Head of caudate nucleus (tissue), 42 donors: ENCODE measurements around the gene RIPOR2.

Experiments
- DNase-seq, 42 donors: peaks; one replicate each; pipeline versions ENCODE4 v3.0.0 to v3.0.0-alpha.2; 2020 to 2021; ENCODE audit warnings: mixed read lengths in 7 of 42
- intact Hi-C: fragments of 100-400 bp; cut with DNase I; formaldehyde crosslinking; loops from one replicate; pipeline ENCODE4 v1.15.0; 2022

Gene RIPOR2

GRCh38 chr6:24910961-24911725, 24.6 kb downstream of the RIPOR2 start:
- DNase-seq, result peak in 40 of 42 donors; percentile 50 to 91 (median 73)
- intact Hi-C loops, result no loop called here

GRCh38 chr6:24910331-24910960, 25.3 kb downstream of the RIPOR2 start:
- intact Hi-C loops, result no loop called here
- DNase-seq, result peak in 41 of 42 donors; percentile 31 to 81 (median 64)

DNA sequence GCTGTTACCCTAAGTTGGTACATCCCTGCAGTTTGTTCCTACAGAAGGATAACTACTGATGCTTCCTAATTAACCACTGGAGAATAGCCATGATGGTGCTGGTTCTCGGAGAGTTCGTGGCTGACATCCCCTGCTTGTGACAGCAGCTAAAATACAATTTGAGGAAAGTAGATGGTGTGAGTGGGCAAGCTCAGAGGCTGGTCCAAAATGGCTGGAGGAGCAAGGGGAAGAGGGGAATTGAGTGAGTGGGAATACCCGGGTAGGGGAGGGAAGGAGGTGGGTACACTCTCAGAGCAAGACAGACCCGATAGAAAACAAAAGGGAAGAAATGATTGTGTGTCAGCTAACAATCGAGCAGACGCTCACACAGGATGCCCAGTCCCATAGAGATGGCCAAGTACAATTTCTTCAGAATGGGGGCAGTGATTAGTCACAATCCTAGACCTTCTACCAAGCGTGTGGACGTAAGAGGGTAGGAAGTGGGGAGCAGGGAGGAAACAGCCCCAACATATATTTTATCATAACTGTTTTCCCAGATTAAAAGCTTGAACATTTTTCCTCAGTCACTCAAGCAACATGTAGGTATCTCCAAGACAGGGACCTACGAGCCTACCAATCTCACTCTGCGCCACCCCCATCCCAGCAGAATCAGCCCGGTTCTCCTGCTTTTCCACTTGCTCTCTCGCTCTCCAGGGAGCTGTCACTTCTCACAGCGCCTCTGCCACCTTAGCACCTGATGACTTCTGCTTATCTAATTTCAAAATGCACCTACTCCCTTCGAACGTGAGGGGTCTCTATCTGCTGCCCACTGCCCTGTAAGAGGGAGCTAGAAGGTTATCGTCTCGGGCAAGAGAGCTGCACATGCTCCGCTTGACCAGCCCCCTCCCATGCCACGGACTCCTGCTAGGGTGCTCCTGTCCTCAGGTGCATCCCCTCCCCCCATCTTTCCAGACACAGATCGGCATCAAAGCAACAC, 26.2 kb downstream of the RIPOR2 start:
- intact Hi-C loops, result no loop called here
- peak; percentile 26 to 88 (median 64) for DNase-seq

GRCh38 chr6:24908650-24909035, 27.1 kb downstream of the RIPOR2 start:
- intact Hi-C loops, result no loop called here
- DNase-seq, result no peak

DNA sequence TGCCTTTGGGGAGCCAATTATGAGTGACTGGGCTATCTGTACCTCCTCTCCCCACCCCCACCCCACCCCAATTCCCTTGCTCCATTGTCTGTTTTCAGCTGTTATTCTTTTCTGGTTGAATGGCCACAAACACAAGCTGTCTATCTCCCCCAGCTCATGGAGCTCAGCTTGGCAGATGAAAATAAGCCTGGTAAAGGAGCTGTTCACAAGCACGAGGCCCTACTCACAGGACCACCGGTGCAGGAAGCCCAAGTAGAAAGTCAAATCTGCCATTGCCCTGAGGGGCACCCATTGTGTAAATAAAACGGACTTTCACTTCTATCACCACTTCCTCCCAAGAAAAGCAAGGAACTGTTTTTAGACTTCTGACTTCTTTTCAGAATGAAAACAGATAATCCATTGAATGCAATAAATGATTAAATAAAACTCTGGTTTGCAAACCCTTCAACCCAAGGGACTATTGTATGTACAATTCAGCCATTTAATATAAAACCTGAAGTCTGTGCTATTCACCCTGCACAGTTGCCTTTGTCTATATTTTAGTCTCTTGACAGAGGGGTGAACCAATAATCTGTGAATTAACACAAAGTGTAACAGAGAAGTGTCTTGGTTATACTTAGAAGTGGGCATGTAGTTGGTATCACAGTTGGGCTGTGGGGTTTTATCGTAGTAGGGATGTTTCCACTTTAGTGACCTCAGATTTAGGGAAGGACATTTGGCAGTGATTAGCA, 27.7 kb downstream of the RIPOR2 start:
- no peak for DNase-seq
- intact Hi-C loops, result no loop called here

- intact Hi-C loops, result no loop called here
- no peak for DNase-seq
These were observed 29.4 kb downstream of the RIPOR2 start for GRCh38 chr6:24906314-24906713.

GRCh38 chr6:24905483-24905882, 30.3 kb downstream of the RIPOR2 start:
- intact Hi-C loops, result no loop called here
- no peak for DNase-seq

- intact Hi-C loops, result no loop called here
- no peak for DNase-seq
These were observed 32.1 kb downstream of the RIPOR2 start for GRCh38 chr6:24903681-24904080.

DNA sequence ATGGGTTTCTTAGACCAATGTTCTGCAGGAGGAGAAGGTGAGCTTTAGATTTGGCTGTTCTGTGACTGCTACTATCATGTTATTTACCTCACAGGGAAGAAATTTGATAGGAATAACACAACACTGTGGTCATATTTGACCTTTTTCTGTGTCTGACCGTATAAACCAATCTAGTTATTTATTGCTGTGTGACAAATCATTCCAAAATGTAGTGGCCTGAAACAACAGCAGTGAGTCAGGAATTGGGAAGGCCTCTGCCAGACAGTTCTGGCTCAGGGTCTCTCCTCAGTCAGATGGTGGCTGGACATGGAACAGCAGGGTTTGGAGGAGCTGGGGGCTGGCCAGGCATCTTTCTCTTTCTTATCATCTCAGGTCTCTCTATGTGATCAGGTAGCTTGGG, 33.0 kb downstream of the RIPOR2 start:
- DNase-seq, result no peak
- intact Hi-C loops, result no loop called here

GRCh38 chr6:24901698-24902328, 33.9 kb downstream of the RIPOR2 start:
- intact Hi-C loops, result no loop called here
- DNase-seq, result no peak

- DNase-seq, result no peak
- intact Hi-C loops, result no loop called here
These were observed 34.7 kb downstream of the RIPOR2 start for GRCh38 chr6:24900917-24901697.

GRCh38 chr6:24899997-24900325, 35.8 kb downstream of the RIPOR2 start:
- peak in 3 of 42 donors; percentile 18 to 42 (median 39) for DNase-seq
- intact Hi-C loops, result no loop called here

DNA sequence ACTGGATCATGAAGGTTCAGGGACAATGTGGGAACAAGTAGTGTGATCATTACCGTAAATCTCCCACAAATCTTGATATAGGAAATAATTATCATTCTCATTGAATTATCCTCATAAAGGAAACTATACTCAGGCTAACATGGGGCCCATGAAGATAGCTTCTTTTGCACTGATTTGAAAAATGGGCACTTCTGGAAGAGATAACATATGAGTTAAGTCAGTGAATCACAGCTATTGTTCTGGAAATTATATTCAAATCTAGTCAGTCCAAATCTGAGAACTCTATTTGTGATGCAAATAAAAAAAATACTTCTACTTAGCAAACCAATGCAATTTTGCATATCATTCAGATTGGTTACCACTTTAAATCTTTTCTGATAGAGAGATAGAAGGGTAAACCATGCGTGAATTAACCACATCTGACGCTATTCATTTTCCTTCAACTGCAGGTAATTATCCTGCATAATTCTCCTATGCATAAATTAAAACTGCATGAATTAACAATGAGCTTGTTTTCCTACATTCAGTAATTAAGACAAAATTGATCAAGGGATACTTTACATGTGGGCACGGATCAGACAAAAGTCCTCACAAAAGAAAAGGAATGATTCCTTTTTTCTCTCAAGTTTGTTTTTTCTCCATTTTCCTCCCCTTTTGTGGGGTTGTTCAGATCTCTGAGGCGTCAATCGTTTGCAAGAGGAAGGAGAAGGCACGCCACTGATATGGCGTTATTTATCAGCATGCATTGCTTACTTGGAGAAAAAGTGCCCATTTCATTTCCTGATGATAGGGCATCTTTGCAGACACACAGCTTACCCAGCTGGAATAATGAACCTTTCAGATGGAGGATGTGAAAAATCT, 36.4 kb downstream of the RIPOR2 start:
- DNase-seq, result no peak
- intact Hi-C loops, result no loop called here

DNA sequence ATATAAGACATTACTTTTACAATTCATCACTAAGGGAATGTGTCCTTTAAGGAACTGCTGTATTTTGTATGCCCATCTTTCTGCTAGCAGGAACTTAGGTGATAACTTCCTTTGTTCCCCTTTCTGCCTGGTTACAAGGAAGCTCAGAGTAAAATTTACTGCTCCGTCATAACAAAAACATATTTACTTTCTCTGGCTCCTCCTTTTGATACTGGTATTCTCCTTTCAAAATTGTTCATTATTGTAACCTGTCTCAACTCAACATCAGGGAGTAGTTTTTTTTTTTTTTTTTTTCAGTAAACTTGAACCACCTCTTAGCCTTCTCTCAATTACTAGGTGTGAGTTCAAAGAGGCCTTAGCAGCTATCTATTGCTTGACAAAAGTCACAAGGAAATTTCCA, 37.1 kb downstream of the RIPOR2 start:
- DNase-seq, result no peak
- intact Hi-C loops, result no loop called here

GRCh38 chr6:24897186-24897585, 38.6 kb downstream of the RIPOR2 start:
- no peak for DNase-seq
- intact Hi-C loops, result no loop called here

GRCh38 chr6:24893342-24893850, 42.4 kb downstream of the RIPOR2 start:
- intact Hi-C loops, result no loop called here
- DNase-seq, result no peak

GRCh38 chr6:24891004-24891403, 44.8 kb downstream of the RIPOR2 start:
- intact Hi-C loops, result no loop called here
- DNase-seq, result no peak
